GM18526 (cell line): ENCODE measurements around the gene PROM1.

Source experiments
- POLR2A ChIP-seq: IDR thresholded peaks from 3 replicates; pipeline ENCODE4 v1.6.1; 2011; ENCODE audit not compliant: insufficient read length; ENCODE audit errors: extremely low read depth

The PROM1 gene

DNA sequence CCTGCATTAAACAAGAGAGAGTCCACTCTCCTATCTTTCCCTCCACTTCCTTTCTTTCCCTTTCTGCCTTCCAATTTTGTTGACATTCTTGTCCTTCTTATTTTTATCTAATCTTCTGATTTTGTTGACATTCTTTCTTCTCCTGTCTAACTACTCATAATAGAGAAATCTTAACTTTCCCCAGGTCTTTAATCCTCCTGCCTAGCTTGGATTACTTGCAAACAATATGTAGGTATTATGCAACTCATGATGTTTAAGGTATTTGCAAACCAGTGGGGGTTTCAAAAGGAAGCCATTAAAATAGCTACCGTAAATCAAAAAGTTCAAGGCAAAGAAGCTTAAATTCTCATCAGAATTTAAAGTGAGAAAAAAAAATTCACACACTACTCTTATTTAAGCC is 53.9 kb downstream of the PROM1 start:
- no peak for TF ChIP-seq POLR2A

DNA sequence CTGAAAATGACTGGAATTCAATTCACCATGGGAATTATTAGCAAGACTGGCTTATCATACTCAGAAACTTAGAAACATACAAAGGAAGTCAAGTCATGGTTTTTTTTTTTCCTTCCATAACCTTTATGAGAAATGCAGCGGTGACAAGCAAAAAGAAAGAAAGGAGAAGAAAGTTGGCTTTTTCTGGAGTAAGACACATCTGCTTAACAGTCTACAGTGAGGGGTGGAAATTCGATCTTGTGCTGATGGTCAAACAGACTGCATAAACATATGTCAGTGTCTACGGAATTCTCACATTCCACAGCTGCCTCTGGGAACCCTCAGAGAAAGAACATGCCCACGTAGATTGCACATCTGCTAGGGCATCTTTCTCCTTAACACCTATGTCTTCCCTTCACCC is 54.6 kb downstream of the PROM1 start:
- no peak for TF ChIP-seq POLR2A

DNA sequence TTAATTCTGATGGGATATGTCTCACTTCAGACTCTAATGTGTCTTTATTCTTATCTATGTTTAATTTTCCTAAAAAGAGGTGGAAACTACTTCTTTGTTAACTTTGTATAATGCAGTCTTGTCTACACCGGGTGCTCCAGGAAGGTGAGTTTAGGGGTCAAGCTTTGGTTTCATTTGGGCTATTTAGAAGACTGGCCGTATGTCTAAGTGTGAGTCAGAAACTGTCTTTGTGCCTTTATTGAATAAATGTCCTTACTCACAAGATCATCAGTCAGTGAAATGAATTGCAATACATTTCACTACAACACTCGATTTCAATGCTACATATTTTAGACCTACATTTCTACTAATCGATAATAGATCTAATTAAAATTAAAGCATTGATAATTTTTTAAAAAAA is 56.2 kb downstream of the PROM1 start:
- no peak for TF ChIP-seq POLR2A

DNA sequence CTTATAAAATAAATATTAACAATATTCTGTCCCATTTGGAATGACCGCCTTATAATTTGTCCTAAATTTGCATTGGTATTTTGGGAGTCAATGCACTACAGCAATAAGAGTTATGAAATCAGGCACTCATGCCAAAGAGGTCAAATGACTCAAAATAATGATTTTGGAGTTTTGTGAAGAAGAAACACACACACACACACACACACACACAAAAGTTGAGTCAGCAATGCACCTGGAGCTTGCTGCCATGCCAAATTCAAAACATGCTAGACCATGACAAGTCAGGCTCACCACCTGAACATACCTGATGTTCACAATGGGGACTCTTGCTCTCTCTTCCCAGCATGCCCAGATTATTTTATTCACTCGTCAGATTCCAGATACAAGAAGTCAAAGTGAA is 56.7 kb downstream of the PROM1 start:
- TF ChIP-seq POLR2A: no peak

DNA sequence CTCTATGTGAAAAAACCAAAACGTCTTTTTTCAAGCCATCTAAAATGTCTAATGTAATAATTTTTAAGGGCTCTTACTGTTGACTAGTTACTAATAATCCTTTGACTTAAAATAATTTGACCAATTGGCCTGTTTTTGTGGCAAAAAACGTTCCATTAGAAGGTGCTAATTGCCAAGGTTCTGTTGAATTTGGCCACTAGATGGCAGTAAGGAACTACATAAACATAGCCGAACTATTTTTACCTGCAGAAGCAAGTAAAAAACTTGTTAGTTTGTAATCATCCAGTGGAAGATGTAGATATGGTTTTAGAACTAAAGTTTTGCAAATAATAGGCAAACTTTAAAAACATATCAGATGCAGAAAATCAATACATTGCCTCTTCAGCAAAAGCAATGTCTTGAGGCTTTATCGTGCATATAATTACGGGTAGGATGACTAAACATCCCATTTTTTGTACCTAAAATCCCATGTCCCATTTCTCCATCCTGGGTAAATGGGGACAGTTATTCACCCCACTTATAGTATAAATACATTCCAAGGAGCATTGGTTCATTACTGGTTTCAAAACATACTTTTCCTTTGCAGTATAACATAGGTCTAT is 57.6 kb downstream of the PROM1 start:
- TF ChIP-seq POLR2A: no peak

DNA sequence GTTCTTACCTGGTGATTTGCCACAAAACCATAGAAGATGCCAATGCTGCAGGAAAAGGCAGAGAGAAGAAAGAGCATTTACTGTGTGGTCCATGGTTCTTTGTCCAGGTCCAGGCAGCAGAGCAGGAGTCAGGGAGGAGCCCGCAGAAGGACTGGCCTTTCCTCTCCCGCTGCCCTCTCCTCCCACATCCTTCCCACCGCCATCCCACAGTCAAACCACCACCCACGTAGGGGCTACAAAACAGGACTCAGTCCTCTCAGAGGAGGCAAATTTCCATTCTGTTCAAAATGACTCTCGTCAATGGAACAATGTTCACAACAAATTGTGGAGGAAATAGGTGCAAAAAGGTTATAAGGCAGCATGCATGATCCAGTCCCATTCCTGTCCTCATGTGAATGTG is 58.6 kb downstream of the PROM1 start:
- no peak for TF ChIP-seq POLR2A

DNA sequence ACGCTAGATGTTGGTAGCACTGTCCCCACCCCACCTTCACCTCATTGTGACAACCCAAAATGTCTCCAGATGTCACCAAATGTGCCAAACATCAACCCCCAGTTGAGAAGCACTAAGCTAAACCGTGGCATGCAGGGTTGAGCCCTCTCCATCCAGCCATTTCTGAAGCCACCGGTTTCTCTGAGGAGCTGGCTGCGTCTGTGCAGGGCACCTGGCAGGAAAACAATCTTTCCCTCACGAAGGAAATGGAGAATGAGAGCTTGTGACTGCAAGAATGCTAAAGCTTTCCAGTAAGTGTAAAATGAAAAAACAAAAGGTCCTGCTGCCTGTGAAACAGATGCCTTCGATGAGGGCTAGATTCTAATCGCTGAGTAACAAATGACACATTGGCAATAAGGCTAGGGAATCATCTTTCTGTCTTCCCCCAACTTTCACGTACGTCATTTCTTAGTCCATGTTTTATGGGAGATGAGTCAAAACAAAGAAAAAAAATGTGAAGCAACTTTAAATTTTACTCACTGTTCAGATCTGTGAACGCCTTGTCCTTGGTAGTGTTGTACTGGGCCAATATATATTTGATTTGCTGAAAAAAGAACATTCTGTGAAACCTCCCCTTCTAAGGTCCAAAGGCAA is 59.9 kb downstream of the PROM1 start:
- TF ChIP-seq POLR2A: no peak

DNA sequence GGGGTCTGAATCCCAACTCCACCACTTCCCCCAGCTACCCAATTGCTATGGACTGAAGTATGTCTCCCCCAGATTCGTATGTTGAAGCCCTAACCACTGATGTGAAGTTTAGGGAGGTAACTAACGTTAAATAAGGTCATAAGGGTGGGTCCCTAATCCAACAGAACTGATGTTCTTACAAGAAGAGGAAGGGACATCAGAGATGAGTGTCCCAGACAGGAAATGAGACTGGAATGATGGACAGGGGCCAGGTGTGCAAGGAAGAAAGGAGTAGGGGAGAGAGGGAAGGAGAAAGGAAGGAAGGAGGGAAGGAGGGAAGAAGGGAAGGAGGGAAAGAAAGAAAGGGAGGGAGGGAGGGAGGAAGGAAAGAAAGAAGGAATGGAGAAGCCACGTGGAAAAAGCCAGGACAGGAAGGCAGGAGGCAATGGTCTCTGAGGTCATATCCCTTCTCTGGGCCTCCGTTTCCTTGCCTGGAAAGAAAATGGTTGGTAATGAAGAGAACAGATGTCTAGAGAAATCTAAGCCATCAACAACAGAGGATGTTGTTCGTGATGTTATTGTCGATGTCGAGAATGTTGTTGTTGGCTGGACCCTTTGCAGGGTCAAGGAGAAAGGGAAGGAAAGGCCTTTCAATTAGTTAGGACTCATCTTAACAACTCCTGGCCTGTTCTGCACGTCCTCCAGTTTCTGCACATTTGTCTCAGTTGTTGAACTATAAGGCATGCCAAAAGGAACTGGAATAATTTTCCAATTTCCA is 61.8 kb downstream of the PROM1 start:
- no peak for TF ChIP-seq POLR2A

DNA sequence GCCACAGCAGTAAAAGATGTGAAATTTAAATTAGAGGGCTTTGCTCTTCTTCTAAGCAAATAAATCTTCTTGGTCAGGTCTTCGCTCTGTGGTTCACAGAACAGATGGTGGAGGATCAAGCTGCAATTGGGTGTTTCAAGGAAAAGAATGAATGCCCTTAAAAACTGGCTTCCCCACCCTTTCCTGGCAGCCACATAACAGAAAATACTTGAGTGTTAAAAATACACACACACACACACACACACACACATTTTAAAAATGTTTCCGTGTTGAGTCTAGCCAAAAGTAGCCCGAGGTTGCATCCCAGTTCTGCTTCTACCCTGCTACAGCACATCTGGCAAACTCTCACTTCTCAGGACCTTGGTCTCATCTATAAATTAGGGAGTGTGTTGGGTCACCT is 64.2 kb downstream of the PROM1 start:
- no peak for TF ChIP-seq POLR2A

DNA sequence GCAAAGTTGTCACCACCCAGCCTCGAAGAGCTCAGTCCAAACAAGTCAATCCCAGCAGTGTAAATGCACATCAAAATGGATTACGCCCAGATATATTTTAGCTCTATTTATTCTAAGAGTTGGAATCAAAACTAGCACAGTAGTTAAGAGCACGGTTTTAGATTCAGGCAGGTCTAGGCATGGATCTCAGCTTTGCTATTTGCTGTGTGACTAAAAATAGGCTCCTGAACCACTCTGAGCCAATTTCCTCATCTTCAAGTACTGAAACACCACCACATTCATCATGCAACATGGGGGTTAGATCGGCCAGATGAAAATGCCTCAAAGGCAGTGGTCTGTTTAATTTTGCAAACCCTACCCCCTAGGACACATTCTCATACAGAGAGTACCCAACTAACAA is 65.0 kb downstream of the PROM1 start:
- no peak for TF ChIP-seq POLR2A

DNA sequence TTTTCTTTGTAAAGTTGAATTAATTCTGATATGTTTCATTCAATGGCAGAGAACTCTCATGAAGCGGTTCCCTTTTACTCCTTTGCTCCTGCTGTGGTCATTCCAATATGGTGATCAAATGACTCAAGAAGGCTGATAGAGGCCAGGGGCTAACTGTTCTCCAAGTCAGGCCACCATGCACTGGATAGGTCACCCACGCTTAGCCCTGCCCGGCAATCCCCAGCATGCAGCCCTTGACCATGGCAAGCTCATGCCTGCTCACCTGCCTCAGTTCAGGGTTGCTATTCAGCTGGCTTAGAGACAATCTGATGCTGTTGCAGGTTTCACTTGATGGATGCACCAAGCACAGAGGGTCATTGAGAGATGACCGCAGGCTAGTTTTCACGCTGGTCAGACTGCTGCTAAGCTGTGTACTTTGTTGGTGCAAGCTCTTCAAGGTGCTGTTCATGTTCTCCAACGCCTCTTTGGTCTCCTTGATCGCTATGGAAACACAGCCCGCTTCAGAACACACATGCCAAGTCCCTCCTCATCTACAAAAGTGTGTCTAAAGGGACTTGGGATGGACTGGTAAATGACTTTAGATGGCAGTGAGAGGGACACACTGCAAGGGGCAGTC is 65.7 kb downstream of the PROM1 start:
- TF ChIP-seq POLR2A: no peak

DNA sequence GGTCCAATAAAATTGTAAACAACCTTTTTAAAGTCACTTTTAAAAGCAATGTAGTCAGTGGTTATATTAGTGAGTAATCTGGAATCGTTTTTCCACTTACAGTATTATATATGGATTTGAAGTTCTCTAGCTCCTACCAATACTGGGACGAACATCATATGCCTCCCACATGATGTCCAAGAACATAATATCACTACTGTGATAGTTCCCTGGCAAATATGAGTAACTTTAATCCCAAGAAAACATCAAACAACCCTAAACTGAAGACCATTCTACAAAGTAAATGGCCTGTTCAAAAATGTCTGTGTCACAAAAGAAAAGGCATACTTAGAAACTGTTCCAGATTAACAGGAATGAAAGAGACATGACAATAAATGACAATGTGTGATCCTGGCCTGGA is 67.3 kb downstream of the PROM1 start:
- TF ChIP-seq POLR2A: no peak

DNA sequence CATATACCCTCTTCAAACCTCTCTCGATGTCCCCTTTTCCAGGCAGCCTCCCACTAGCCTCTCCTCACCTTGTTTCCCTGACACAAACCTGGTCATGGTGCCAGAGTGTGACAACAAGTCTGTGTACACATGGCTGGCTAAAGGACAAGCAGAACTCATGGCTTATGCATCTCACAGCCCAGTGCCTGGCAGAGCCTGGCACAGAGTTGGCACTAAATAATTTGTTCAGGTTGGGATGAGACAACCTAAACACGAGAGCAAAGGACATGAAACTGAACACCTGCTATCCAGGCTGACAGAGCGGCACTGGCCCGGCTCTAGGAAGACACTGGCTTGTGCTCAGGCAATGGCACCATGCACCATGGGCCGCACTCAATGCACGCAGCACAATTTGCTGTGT is 72.7 kb downstream of the PROM1 start:
- no peak for TF ChIP-seq POLR2A

DNA sequence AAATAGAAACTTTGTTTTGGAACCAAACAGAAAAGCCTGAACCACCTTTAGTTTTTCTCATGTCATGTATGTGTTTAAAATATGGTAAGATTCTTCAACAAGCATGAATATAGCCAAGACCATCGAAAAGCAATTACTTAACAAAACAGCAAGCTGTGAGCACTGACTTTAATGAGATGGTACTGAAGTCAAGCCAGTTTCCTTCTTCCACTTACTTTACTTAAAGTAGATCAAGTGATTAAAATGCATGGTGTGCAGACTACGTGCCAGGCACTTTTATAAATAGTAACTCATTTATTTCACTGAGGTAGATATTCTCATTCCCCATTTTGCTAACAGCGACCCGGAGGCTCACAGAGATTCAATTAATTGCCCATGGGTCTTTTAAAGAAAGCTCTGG is 74.7 kb downstream of the PROM1 start:
- TF ChIP-seq POLR2A: no peak

DNA sequence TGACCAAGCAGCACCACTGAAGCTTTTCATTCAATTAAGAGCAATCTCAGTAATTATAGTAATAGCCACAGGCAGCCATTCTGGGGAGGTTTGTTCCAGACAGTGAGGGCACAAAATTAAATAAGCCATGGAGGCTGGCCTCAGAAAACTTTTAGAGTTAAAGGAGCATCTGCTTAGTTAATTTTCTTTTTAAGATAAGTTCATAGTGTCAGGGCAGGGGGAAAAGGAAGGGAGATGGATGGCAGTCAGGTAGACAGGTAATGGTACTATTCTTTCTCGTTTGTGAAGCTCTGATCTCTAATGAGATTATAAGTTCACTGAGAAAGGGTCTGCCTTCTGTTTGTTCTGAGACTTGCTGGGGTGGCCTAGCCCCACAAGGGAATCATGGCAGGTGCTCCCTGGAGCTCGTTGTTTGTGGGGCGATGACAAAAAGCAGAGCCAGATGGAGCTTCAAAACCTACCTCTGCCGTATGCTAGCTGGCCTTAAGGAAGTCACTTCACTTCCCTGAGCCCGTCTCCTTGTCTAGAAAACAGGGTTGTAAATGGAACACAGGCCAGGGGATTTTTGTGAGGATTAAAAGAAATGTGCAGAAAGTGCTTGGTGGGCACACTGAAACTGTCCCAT is 76.2 kb downstream of the PROM1 start:
- no peak for TF ChIP-seq POLR2A

DNA sequence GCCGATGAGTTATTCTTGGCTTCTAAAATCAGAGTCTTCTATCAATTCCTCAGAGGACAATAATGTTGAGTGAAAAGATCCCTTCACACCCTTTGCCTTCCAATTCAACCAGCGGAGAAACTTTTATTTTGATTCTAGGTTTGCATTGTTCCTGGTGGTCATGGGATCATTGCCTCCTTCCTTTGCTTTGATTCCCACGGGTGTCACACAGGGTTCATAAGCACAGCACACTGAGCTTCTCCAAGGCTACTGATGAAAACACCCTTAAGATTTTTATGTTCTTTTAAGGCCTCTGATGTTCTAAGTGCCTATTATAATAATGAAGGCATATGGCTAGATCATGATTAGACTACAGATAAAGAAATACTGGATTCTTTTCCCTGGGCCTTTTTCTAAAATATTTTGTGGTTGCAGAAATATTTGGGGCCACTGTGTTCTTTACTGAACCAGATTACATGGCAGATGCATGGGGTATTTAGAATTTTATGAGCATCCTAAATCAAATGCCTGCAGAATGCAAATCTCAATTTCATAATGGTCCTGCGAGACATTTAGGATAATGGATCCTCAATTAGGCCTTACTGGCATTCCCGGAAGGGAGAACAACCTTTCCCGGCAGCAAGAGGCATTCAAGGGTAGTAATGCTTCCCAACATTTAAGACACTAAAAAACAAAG is 76.9 kb downstream of the PROM1 start:
- no peak for TF ChIP-seq POLR2A

DNA sequence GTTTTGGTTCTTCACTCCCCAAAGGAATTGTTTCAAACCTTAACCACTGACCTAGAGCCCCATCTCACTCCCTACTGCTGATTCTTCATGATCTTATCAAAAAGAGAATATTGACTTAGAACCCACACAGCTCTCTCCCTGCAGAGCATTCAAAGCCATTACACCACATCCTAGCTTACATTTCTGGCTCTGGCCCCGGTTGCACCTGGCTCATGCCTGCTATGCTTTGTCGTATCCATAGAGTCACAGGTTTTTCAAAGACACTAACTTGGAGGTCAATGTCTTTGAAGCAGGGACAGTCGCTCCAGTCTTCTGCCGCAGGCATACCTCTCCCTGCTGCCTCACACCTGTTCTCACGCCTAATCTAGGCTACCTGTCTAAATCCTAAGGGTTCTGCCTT is 78.1 kb downstream of the PROM1 start:
- no peak for TF ChIP-seq POLR2A
